ENCODE results near the gene STAB1. TPM values are rescaled to one million over a fixed set of nuclear protein-coding genes. Genes with fewer than 3 reads are reported as not detected.

Gene STAB1
- total RNA-seq, 1 donor from 2014 or later: 464 TPM

DNA sequence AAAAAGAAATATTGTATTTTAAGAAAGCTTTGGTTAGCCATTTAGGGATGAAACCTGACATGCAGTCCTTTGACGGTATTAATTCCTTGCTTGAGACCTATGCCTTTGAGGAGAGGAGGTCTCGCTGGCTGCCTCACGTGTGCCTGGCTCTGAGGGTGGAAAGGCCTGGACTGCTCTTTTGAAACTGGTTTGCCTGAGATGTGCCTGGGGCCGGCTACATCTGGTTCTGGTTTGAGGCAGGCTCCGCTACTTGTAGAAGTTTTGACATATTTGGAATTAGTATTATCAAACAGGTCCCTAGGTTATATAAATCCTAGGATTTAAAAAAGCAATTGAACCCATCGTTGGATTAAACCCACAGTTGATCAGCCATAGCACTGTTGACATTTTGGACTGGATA, 33.3 kb upstream of the STAB1 start:
- no peak for DNase-seq

DNA sequence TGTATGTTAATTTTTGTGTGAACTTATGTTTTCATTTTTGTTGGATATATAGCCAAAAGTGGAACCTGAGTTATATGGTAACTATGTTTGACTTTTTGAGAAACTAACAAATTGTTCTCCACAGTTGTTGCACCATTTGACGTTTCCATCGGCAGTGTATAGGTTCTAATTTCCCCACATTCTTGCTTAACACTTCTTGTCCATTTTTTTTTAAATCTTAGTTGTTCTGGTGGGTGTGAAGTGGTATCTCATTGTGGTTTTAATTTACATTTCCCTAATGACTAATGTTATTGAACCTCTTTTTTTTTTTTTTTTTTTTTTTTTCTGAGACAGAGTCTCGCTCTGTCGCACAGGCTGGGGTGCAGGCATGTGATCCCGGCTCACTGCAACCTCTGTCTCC, 31.7 kb upstream of the STAB1 start:
- DNase-seq: no peak

GRCh38 chr3:52468336-52468735, 26.8 kb upstream of the STAB1 start:
- DNase-seq: no peak

- no peak for DNase-seq
These were observed 26.1 kb upstream of the STAB1 start for GRCh38 chr3:52469001-52469400.

DNA sequence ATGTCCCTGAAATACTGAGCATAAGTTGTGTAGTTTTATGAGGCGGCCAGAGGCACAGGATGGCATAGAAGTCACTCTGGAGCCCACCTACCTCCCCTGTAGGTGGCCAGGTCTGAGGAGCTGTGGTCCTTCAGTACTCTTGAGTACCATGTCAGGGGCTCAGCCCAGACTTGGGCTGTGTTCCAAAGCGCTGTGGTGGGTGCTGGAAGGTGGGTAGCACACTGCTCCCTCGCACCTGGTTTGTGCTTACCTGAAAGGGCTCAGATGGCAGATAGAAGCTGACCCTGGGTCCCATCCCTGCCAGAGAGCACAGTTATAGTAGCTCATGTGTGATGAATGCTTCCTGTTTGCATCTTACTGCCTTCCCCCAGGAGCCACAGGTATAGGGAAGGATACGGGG, 24.2 kb upstream of the STAB1 start:
- no peak for DNase-seq

DNA sequence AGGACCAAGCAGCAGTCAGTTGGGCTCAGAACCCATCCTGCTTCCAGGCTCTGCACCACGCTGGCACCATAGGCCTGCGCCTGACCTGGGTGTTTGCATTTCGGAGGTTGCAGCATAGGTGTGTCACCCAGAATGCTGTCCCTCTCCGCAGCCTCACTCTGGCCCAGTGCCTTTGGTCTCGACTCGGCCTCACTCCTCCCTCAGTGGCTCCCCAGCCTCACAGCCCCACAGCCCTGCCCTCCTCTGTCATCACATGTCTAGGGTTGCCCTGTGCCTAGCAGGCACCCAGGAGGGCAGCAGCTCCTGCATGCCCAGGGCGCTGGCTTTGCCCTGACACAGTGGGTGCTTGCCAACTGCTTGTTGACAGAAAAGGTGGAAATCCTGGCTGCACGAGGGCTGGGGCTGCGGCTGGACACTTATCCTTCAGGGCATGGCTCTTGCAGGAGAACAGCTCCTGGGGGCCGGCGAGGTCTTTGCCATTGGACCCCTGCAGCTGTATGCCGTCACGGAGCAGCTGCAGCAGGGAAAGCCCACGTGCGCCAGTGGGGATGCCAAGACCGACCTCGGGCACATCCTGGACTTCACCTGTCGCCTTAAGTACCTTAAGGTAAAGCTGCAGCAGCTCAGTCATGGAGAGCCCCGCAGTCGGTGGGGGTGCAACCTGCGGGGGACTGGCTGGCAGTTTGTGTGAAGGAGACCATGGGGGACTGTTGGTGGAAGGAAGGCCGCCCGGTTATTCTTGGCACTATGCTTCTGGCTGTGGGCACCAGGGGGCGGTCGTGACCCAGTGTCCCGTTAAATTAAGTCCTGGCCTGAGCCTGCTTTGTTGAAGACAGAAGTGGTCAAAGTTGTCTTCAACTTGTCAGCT, 23.5 kb upstream of the STAB1 start:
- peak; percentile 84 for DNase-seq

- DNase-seq: no peak
These were observed 22.7 kb upstream of the STAB1 start for GRCh38 chr3:52472239-52473000.

DNA sequence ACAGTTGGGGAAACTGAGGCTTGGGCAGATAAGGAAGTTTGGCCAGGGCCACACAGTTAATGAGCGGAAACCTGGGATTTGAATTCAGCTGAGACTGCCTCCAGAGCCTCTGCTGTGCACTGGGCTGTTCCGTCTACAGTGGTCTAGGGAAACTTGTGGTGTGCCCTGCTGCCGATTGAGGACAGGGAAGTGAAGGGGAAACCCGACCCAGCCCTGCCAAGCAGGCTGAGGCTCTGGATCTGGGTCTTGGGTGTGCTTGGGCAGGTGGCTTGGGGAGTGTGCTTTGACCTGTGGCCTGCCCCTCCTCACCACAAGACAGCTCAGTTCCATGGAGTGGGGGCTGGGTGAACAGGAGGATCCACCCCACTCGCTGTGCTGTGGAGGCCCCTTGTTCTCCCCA, 22.1 kb upstream of the STAB1 start:
- DNase-seq: no peak

DNA sequence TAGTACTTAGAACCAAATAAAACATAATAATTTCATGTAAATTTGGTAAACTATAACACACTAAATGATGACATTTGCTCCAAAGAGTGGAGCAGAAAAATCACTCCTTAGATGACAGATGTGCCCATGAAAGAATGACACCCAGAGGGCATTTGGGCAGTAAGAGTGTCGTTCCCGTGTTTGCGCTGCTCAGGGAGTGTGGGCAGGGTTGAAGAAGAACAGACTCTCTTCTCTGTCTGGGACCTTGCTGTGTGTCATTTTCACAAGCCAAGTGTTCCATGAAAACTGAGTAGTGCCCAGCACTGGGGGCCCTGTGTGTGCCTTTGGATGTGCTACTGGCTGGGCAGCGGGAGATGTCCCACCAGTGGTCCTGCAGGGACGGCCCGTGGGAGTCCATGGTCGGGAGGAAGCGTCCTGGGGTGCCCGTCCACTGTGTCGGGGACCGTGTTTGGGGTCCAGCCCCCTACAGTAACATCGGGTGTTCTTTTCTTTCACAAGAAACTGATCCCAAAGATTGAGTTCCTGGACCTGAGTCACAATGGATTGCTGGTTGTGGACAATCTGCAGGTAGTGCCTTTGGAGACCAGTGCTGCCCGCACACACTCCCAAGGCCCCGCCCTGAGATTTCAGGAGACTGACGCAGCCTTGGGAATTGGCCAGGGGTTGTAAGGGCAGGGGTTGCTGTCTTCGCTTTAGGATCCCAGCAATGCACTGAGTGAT, 17.9 kb upstream of the STAB1 start:
- DNase-seq: no peak

GRCh38 chr3:52477796-52478095, 17.4 kb upstream of the STAB1 start:
- no peak for DNase-seq

DNA sequence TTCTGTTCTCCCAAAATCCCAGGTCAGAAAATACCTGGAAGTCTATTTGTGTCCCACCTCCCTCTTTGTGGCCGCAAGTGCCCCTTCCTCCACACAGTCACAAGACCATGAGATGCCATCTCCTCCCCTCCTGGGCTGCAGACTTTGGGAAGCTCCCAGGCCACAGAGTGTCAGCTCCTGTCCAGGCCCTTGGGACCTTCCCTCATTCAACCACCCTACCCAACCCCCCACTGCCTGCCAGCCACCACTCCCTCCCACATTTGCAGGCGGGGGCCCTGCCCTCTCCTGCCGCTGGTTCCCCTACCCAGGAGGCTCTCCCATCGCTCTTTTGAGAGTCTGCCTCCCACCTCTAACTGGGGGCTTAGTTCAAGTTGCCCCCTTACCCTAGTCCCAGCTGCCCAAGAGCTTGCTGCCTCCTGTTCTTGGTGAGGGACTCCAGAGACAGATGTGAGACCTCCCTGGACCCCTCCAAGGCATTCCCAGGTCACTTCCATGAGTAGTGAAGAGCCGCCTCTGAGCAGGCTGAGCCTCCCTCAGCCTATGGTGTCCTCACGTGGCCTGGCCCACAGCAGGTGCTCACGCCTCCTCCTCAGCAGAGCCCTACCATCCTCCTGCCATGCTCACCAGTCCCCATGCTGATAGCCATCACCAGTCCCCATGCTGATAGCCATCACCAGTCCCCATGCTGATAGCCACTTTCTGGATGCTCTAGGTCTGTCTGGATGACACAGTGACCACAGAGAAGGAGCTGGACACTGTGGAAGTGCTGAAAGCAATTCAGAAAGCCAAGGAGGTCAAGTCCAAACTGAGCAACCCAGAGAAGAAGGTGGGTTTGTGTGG, 15.9 kb upstream of the STAB1 start:
- no peak for DNase-seq

DNA sequence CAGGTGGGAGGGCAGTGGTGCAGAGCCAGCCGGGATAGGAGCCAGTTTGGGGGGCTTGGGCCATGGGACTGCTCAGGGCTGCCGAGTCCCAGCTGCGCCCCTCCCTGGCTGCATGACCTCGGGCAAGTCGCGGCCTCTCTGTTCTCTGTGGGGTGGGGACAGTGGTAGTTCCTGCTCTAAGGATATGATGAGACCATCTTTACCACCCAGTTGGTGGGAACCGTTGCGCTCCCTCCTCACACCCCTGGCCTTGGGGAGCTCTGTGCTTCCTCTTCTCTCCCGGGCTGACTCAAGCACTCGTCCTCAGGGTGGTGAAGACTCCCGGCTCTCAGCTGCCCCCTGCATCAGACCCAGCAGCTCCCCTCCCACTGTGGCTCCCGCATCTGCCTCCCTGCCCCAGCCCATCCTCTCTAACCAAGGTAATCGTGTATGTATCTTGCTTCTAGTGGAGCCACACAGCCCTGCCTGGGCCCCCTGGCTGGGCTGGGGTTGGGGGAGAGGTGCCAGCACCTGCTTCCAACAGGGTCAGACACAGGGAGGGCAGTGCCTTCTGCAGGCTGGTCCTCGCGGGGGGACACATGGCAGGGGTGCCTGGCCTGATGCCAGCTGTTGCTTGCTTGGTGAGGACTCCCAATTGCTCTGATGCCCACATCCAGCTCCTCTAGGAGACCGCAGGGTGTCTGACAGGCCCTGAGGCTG, 15.1 kb upstream of the STAB1 start:
- DNase-seq: no peak

DNA sequence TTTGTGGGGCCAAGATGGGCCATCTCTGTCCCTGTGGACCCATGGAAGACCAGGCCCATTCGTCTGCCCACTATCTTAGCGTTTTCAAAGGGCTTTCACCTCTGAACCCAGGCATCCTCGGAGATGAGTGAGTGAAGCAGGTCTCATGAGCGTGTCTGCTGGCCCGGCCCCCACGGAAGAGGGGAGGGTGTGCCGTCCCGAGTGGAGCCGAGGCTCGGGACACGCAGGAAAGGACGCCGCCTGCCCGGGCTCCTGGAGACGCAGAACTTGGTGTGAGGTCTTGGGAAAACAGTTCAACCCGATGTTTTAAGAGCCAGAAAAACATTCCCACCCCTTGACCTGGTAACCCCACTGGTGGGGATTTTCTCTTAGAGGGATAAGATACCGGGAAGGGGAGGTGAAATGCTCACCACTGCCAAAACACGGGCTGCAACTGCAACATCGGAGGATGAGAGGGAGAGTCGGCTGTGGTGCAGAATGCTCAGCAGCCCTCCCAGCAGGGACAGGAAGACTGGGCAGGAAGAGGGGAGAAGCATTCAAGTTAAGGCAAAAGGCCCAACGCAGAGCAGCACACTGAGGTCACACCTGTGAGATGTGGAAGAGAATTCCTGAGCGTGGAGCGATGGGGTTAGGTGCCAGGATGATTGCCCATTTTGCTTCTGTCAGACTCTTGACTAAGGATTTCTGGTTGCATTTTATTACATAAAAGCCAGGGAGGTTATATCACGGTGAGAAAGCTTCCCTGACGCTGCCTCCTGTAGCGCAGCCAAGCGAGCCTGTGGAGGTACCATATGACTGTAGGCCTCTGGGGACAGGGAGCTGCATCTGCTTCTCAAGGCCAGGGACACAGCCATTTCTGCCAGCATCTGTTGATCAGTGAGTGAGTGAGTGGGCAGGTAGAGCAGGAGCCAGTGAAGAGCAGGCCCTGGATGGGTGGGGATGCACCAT, 14.1 kb upstream of the STAB1 start:
- DNase-seq: no peak

GRCh38 chr3:52481819-52482521, 13.2 kb upstream of the STAB1 start:
- DNase-seq: peak; percentile 69

- DNase-seq: no peak
These were observed 12.1 kb upstream of the STAB1 start for GRCh38 chr3:52483081-52483480.

DNA sequence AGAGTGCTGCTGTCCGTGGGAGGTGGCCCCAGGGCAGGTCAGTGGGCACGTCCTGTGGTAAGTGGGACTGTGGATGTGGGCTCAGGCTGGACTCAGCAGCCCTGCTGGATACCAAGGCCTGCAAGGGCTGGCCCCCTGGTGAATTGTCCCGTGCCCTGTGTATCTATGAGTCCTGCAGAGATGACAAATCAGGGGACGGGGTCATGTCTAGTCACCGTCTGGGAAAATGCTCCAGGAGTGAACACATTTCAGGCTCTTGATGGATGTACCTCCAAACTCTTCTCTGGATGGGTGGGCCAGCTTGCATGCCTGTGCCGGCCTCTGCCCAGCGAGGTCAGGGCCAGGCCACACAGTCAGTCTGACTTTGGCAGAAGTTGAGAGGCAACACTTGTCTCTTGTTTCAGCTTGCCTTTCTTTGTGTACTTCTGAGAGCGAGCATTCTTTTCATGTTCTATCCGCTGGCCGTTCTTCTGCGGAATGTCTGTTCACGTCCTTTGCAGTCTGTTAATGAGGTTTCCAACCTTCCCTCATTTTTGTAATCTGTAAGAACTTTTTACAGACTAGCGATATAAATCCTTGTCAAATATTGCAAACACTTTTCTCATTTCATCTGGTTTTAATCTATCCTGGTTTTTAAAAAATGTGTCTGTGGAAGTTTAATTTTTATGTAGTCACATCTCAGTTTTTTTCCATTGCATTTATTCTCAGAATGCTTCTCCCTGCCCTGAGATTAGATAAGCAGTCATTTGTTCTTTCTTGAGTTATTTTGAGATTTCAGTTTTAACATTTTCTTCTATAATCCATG, 11.4 kb upstream of the STAB1 start:
- DNase-seq: no peak

- DNase-seq: no peak
These were observed 10.3 kb upstream of the STAB1 start for GRCh38 chr3:52484680-52485461.

DNA sequence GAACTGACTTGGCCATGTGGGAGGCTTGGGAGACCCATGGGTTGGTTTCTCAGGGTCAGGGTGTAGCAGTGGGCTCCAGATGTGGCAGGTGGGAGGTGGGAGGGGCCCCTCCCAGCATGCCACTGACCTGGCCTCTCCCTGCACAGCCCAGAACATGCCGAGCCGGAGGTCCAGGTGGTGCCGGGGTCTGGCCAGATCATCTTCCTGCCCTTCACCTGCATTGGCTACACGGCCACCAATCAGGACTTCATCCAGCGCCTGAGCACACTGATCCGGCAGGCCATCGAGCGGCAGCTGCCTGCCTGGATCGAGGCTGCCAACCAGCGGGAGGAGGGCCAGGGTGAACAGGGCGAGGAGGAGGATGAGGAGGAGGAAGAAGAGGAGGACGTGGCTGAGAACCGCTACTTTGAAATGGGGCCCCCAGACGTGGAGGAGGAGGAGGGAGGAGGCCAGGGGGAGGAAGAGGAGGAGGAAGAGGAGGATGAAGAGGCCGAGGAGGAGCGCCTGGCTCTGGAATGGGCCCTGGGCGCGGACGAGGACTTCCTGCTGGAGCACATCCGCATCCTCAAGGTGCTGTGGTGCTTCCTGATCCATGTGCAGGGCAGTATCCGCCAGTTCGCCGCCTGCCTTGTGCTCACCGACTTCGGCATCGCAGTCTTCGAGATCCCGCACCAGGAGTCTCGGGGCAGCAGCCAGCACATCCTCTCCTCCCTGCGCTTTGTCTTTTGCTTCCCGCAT, 7.9 kb upstream of the STAB1 start:
- DNase-seq: no peak
